Measurements from ENCODE around the gene ZDHHC24. TPM values are rescaled to one million over a fixed set of nuclear protein-coding genes. Genes with fewer than 3 reads are reported as not detected.

Gene ZDHHC24
- total RNA-seq, 4 donors from 2014 or later: 0.29 to 11.9 (median 8.9) TPM

- Histone ChIP-seq H3K27ac (no peak overlapping the region), H3K27me3 (no peaks in the 10 kb centered on the region), H3K4me1 (no peaks in the 10 kb centered on the region), H3K4me3 (no peak overlapping the region), H3K36me3 (no peaks in the 10 kb centered on the region), H3K9me3 (no peaks in the 10 kb centered on the region)
- intact Hi-C loops (cut with DNase I; ENCODE audit: low total_unique reads): no loop called here
- no peak for TF ChIP-seq POLR2A (IDR thresholded peaks at IDR 0.05)
- TF ChIP-seq, protein P1, sequence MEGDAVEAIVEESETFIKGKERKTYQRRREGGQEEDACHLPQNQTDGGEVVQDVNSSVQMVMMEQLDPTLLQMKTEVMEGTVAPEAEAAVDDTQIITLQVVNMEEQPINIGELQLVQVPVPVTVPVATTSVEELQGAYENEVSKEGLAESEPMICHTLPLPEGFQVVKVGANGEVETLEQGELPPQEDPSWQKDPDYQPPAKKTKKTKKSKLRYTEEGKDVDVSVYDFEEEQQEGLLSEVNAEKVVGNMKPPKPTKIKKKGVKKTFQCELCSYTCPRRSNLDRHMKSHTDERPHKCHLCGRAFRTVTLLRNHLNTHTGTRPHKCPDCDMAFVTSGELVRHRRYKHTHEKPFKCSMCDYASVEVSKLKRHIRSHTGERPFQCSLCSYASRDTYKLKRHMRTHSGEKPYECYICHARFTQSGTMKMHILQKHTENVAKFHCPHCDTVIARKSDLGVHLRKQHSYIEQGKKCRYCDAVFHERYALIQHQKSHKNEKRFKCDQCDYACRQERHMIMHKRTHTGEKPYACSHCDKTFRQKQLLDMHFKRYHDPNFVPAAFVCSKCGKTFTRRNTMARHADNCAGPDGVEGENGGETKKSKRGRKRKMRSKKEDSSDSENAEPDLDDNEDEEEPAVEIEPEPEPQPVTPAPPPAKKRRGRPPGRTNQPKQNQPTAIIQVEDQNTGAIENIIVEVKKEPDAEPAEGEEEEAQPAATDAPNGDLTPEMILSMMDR (IDR thresholded peaks at IDR 0.05): no peak
- DNase-seq: no peak
Measured at GRCh38 chr11:66561178-66561974, 15.5 kb upstream of the ZDHHC24 start.

DNA sequence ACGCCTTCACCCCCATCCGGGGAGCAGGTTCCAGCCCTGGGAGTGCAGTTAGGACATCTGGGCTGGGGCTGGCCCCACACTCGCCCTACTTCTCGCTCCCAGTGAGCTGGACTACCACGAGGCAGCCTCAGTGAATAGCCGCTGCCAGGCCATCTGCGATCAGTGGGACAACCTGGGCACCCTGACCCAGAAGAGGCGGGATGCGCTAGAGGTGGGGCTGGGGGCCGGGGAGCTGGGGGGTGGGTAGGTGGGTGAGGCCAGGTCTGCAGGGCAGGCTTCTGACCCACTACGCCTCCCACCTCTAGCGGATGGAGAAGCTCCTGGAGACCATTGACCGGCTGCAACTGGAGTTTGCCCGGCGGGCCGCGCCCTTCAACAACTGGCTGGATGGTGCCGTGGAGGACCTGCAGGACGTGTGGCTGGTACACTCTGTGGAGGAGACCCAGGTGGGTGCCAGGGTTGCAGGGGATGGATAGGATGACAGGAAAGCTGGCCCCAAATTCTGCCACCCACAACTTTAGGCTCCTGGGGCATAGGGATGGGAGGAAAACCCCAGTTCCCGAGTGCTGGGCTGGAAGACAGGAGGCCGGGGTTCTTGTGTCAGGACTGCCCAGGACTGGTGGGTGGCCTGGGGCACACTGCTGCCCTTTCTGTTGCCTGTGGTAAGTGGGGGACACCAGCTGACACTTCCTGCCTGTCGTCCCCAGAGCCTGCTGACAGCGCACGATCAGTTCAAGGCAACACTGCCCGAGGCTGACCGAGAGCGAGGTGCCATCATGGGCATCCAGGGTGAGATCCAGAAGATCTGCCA is 14.2 kb upstream of the ZDHHC24 start:
- Histone ChIP-seq H3K4me1 (no peaks in the 10 kb centered on the region), H3K27me3 (no peaks in the 10 kb centered on the region), H3K36me3 (no peaks in the 10 kb centered on the region), H3K4me3 (no peak overlapping the region), H3K27ac (no peak overlapping the region), H3K9me3 (no peaks in the 10 kb centered on the region)
- TF ChIP-seq POLR2A (IDR thresholded peaks at IDR 0.05): no peak
- TF ChIP-seq, protein P1 (IDR thresholded peaks at IDR 0.05): no peak
- intact Hi-C loops (cut with DNase I; ENCODE audit: low total_unique reads): no loop called here
- no peak for DNase-seq

DNA sequence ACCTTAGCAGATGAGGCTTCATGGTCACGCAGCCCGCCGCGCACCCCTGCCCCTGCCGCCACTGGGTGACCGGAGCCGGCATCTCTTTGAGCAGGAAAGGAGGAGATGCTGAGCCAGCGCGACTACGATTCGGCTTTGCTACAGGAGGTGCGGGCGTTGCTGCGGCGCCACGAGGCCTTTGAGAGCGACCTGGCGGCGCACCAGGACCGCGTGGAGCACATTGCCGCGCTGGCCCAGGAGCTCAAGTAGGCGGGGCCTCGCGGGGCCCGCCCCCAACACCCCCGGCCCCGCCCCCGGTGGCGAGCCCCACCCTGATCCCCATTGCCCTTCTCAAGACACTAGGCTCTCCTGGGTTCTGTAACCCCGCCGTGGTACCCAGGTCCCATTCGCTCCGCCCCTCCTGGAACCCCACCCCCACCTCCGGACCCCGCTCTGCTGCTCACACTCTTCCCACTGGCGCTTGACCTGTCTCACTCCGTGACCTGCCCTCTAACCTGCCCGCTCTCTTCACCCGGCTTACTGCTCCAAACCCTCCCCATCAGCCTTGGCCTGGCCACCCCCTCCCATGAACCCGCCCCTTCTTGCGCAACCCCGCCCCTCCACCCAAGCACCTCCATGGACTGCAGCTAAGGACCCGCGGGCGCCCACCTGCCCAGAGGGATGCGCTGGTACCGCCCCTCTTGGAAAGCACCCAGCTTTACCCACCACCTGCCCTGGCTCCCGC is 13.5 kb upstream of the ZDHHC24 start:
- Histone ChIP-seq H3K27ac (no peak overlapping the region), H3K27me3 (no peaks in the 10 kb centered on the region), H3K36me3 (no peaks in the 10 kb centered on the region), H3K9me3 (no peaks in the 10 kb centered on the region), H3K4me3 (peak overlapping the region in 1 of 2 donors; percentile 1), H3K4me1 (no peaks in the 10 kb centered on the region)
- intact Hi-C loops (cut with DNase I; ENCODE audit: low total_unique reads): no loop called here
- no peak for TF ChIP-seq POLR2A (IDR thresholded peaks at IDR 0.05)
- TF ChIP-seq, protein P1 (IDR thresholded peaks at IDR 0.05): no peak
- DNase-seq: peak; percentile 46 to 60

GRCh38 chr11:66557733-66558326 is 12.0 kb upstream of the ZDHHC24 start:
- intact Hi-C loops (cut with DNase I; ENCODE audit: low total_unique reads): no loop called here
- no peaks in the 10 kb centered on the region for H3K4me1 ChIP-seq

More at GRCh38 chr11:66557733-66558326, 12.0 kb upstream of the ZDHHC24 start:
- no peaks in the 10 kb centered on the region for H3K27me3 ChIP-seq
- DNase-seq: no peak
- no peak overlapping the region for H3K27ac ChIP-seq
- no peak overlapping the region for H3K4me3 ChIP-seq
- no peaks in the 10 kb centered on the region for H3K36me3 ChIP-seq
- TF ChIP-seq, protein P1 (IDR thresholded peaks at IDR 0.05): no peak
- TF ChIP-seq POLR2A (IDR thresholded peaks at IDR 0.05): no peak
- no peaks in the 10 kb centered on the region for H3K9me3 ChIP-seq

Measured in uterus (tissue), 4 donors.